SK-N-MC (cell line): Measurements from ENCODE around the gene CHST14.

Experiments used
- EZH2 ChIP-seq: fragments of 200-600 bp; sonication (generic); IDR thresholded peaks from one replicate; pipeline ENCODE4 v1.6.1; 2017; ENCODE audit warnings: antibody characterized with exemption
- POLR2AphosphoS5 ChIP-seq: IDR thresholded peaks from 2 replicates; pipeline ENCODE4 v1.6.1; 2012; ENCODE audit warnings: mild to moderate bottlenecking, low read depth, low read length, borderline replicate concordance

DNA sequence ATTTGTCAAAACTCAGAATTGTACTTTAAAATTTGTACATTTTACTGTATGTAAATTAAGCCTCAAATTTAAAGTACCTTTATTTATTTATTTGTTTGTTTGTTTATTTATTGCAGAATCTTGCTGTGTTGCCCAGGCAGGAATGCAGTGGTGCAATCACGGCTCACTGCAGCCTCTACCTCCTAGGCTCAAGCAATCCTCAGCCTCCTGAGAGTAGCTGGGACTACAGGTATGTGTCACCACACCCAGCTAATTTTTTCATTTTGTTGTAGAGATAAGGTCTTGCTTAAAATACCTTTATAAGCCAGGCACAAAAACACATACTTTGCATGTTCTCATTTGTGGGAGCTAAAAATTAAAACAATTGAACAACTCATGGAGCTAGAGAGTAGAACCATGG, 37.4 kb downstream of the CHST14 start:
- TF ChIP-seq EZH2 (no peak), POLR2AphosphoS5 (no peak)
